ENCODE results near the gene LRRC49. TPM values are rescaled to one million over a fixed set of nuclear protein-coding genes. Genes with fewer than 3 reads are reported as not detected.
A peak's percentile ranks its signal among the peaks of the same experiment; 100 is the strongest.

The LRRC49 gene
- total RNA-seq, 1 experiment from 2014 or later, result 8.3 TPM

- H3K27me3 Mint-ChIP-seq (ENCODE audit: low read depth), result peaks cover 28% of the 10 kb centered on the region
- no peak overlapping the region for H3K27ac ChIP-seq (ENCODE audit: insufficient read length, low read depth, low read length)
- no peak overlapping the region for H4K5ac ChIP-seq (ENCODE audit: insufficient read length, low read depth, low read length)
- no peaks in the 10 kb centered on the region for H4K20me1 ChIP-seq (ENCODE audit: control insufficient read depth, insufficient read depth, insufficient read length)
- H2BK20ac ChIP-seq (ENCODE audit: low read depth, low read length, poor library complexity, severe bottlenecking), result no peak overlapping the region
- H3K9ac ChIP-seq (ENCODE audit: extremely low read depth, insufficient read length, low read length), result no peak overlapping the region
- no peak overlapping the region for H2BK120ac ChIP-seq (ENCODE audit: low read depth, low read length, poor library complexity, severe bottlenecking)
- peaks cover 13 to 16% of the 10 kb centered on the region in 2 experiments for H3K4me1 Mint-ChIP-seq
- no peak overlapping the region for H2AFZ ChIP-seq (ENCODE audit: low read length)
- WGBS (ENCODE audit: extremely low coverage, insufficient read length, low lambda C conversion rate), result no CpG with 5 or more reads among the region's 54 CpGs
- H3K9me3 Mint-ChIP-seq, result peaks cover 0 to 2% of the 10 kb centered on the region in 2 experiments; a peak in 1 of 5 replicates
- no peaks in the 10 kb centered on the region for H3K4me1 ChIP-seq (ENCODE audit: insufficient read depth, low read length)
- no peak overlapping the region for H3K18ac ChIP-seq (ENCODE audit: insufficient read length, low read depth, low read length)
- TF ChIP-seq CTCF (conservative IDR thresholded peaks at IDR 0.05), result no peak
- no peak overlapping the region for H3K56ac ChIP-seq (ENCODE audit: insufficient read length, low read depth, low read length)
- no peak overlapping the region for H3T11ph ChIP-seq (ENCODE audit: low read length)
- H3K4me3 Mint-ChIP-seq, result peak overlapping the region; percentile 82 to 93
- no peak overlapping the region for H3K23ac ChIP-seq (ENCODE audit: insufficient read length, low read depth, low read length)
- peaks cover 12% of the 10 kb centered on the region for H3K23me2 ChIP-seq (ENCODE audit: insufficient read length, low read depth, low read length, poor library complexity, severe bottlenecking)
- no peak overlapping the region for H2BK15ac ChIP-seq (ENCODE audit: low read depth, low read length)
- no peak overlapping the region for H2BK5ac ChIP-seq (ENCODE audit: insufficient read length, low read length)
- DNase-seq, result peak; percentile 79
- H2AK5ac ChIP-seq (ENCODE audit: insufficient read length, low read length), result no peak overlapping the region
- no peak overlapping the region for H4K91ac ChIP-seq (ENCODE audit: insufficient read length, low read depth, low read length)
- no peaks in the 10 kb centered on the region for H3K79me1 ChIP-seq (ENCODE audit: insufficient read depth, low read depth, low read length, poor library complexity, severe bottlenecking)
- H3K27ac Mint-ChIP-seq, result peak overlapping the region in 1 of 3 experiments; percentile 30; a peak in 2 of 7 replicates
- H4K8ac ChIP-seq (replicated peaks; ENCODE audit: insufficient read length, low read depth, low read length), result no peak overlapping the region
- peak overlapping the region; percentile 21; the same call in 1 of the 2 replicates for H3K14ac ChIP-seq (ENCODE audit: insufficient read depth, low read length)
- no peaks in the 10 kb centered on the region for H3K27me3 ChIP-seq (ENCODE audit: insufficient read depth, low read length)
- no peaks in the 10 kb centered on the region for H3K79me2 ChIP-seq (ENCODE audit: insufficient read depth, low read length)
- H3K36me3 Mint-ChIP-seq (ENCODE audit: insufficient read depth in 1 of 3, low read depth in 3 of 3), result peaks cover 11 to 14% (median 12%) of the 10 kb centered on the region in 3 experiments
- no peak overlapping the region for H2BK12ac ChIP-seq (ENCODE audit: insufficient read length, low read depth, low read length)
- H3K4me2 ChIP-seq (ENCODE audit: insufficient read depth, insufficient read length, low read length), result peak overlapping the region; percentile 44
- H3K4ac ChIP-seq (ENCODE audit: low read depth, low read length), result no peak overlapping the region
- no peaks in the 10 kb centered on the region for H3K9me3 ChIP-seq (ENCODE audit: control insufficient read depth, low read depth, low read length)
Measured at GRCh38 chr15:70853318-70853972, 39.2 kb upstream of the LRRC49 start.
